GM19239 (cell line): ENCODE measurements around the gene ADAM10.

Experiments
- DNase-seq: peaks from one replicate; pipeline ENCODE4 v3.0.0; 2011; ENCODE audit warnings: low spot score; ENCODE audit not compliant: insufficient read length
- FAIRE-seq: peaks from 2 replicates; lab custom pipeline; 2011; peaks lifted over from hg19 to GRCh38; lab: Jason Lieb, UNC

Gene ADAM10

DNA sequence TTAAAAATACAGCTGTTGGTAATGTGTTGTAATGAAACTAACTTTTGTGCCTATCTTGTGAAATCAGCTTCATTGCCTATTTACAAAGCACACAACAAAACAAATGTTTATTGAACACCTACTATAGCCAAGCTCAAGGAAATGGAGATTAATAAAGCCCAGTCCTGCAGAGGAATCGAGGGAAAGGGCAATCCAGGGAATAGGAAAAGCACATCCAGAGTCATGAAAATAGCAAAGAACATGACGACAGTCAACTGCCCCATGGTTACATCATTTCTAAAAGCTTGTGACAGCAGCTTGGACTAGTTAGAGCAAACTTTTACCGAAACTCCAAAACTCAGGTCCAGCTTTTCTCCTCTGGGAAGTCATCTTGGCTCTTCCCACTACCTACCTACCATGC, 160.5 kb downstream of the ADAM10 start:
- no peak for FAIRE-seq
- DNase-seq = no peak

DNA sequence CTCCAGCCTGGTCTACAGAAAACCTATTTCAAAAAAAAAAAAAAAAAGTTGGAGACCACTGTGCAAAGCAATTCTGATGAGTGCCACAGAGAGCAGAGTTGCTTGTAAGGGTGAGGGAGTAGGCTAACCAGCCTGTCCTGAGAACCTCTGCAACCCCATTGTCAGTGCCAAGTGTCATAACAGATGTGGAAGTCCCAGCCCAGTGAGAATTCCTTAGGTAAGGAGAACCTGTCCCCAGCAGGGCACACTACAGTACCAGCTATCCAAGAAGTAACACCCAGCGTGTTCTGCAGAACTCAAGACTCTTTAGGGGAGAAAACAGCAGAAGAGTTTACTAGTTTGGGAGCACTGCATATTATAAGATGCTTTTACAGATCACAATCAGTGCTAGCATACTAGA, 161.4 kb downstream of the ADAM10 start:
- no peak for FAIRE-seq
- DNase-seq = no peak

DNA sequence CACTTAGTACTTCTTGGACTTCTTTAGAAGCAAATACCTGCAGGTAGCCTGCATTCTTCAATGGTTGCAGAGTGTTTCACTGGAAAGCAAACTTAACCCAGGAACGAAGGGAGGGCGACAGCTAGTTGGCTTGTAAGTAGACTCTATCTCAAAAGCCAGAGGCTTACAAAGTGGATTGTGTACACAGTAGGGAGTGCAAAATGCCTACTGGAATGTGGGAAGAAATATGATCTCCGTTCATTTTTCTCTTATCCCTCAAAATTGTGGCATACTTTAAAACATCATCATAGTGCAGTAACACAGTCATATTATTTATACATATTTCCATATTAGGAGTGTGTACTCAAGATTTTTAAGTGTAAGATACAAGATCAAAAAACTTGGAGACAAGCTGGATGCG, 162.0 kb downstream of the ADAM10 start:
- peak; percentile 31 for FAIRE-seq
- DNase-seq = no peak

DNA sequence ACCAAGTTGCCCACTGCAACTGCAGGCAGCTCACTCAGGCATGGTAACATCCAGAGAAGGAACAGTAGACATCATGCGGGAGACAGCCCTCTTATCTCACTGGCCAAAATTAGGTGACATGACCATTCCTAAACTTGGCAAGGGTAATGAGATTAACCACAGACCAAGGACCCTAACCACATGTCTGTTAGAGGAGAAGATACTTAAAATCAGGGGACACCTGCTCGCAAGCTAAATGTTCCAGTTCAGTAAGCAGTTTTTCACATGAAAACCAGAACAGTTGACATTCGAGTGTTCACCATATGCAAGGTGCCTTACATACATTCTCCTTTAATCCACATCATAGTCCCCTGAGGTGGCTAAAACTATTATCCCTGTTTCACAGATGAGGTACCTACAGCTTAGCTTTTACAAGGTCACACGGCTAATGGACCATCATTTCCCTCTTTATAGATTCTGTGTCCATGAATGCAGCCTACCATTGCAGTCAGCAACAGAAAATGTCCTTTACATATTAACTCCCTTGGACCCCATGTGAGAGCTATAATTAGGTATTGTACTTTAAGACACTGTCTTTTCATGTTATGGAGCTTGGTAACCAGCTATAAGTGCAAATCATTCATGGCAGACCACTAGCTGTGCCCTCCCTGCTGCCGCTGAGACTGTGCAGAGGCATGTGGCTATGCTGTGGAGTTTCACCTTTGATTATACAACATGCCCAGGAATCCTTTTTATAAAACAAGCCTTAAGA, 163.6 kb downstream of the ADAM10 start:
- FAIRE-seq (peak; percentile 99), DNase-seq (peak; percentile 10)

DNA sequence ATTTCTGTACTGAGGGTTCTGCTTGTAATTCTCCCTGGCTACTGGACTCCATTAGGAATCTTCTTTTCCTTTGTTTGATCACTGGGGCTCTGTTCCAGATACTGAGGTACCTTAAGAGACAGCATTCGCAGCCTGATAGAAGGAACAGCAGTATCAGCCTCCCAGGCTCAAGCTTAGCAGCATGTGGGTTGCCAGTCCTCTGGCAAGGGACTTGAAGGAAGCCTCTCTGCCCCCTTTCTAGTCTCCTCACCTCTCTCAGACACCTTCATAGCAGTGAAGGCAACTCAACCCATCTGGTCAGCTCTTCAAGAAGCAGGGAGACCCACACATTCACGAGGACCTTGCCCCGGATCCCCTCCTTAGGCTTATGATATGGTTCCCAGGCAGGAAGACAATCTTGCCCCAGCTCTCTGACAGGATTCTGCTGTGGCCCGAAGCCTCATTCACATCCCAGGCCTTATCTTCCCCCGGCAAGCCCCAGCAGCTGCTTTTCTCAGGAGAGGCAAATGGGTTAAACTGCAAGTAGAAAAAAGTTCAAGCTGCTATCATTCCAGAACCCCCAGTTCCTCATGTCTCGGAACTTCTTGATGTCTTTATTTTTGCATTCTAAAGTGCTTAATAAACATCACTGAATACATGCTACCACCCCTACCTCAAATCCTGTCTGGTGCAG, 164.6 kb downstream of the ADAM10 start:
- DNase-seq = no peak
- no peak for FAIRE-seq

DNA sequence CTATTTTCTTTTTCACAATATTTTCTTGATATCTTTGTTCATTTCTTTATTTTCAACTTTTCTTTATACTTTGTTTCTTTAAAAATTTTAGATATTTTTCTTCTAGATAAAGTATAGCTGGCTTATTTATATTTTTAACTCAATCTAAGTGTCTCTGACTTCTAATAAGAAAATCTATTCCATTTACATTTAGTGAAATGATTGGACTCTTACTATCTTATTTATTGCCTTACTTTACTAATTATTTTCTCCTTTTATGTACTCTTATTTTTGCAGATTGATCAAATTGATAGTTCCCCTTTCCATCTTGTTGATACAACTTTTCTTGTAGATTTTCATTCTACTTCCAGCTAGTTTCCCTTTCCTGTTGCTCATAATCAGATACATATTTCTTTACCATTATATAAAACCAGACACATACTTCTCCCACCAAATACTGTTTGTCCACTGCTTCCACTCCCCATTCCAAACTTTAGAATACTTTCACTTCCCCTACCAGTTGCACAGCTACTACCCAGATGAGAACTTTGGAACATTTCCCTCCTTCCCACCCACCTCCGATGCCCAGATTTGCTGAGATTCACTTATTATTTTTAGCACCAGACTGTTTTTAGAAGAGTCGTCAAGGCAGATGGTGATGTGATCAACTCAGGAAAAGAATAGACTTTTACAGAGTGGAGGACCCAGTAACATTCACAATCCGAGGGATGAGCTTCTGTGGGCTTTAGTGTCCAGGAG, 166.2 kb downstream of the ADAM10 start:
- DNase-seq (no peak), FAIRE-seq (no peak)

DNA sequence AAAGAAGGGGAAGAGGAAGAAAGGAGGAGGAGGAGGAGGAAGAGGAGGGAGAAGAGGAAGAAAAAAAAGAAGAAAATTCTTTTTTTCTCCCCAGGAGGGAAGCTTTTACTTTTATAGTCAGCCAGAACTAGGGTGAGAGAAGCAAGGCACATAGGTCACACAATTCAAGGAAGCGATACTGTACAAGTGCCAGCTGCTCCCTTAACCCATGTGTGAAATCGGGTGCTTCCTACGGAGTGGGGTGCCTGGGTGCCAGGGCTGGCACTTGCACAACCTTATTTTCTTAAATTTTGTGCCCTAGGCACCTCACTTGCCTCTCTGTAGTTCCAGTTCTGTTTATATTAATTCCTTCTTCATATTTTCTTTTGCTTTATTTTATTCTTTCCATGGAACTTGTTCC, 167.3 kb downstream of the ADAM10 start:
- FAIRE-seq = no peak

DNA sequence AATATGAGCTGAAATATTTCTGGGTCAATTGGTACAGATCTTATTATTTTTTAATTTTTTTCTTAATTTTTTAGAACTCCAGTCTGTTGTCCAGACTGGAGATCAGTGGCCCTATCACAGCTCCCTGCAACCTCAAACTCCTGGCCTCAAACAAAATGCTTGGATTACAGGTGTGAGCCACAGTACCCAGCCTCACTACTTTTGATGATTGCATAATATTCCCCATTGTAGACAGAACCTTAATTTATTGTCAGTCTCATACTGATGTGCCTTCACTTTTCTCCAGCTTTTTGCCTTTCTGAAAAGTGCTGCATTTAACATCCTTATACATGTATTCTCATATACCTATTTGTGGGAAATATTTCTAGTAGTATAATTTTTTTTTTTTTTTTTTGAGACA, 172.8 kb downstream of the ADAM10 start:
- no peak for FAIRE-seq
- no peak for DNase-seq

More for the DNA sequence above, 167.3 kb downstream of the ADAM10 start:
- DNase-seq = no peak

DNA sequence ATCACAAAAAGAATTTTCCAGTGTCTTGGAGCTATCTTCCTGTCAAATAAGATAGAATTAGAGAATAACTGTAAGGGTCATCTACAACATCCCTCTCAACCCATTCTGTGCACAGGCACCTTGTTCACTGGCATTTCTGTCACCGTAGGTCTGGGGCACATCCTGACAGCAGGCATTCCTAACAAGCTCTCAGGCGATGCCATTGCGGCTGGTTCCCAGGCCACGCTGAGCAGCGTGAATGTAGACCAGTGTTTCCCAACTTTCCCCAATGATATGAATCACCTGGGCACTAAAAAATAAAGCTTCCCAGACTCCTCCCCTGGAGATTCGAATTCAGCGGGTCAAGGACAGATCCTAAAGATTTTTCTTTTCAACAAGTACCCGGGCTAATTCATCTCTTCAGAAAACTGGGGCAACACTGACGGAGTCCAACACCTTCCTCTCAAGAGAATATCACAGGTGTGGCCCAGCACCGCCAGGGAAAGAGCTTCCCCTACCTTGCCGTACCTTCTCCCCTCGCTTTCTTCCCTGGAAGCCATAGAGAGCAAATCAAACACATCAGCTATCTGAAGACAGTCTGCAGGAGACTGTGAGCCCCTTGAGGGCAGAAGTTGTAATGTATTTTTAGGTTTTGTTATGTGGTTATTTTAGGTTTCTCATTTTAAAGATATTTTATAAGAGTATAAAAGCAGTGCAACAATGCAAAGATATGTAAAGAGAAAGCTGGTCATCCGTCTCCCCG, 174.3 kb downstream of the ADAM10 start:
- DNase-seq = no peak
- FAIRE-seq = no peak

DNA sequence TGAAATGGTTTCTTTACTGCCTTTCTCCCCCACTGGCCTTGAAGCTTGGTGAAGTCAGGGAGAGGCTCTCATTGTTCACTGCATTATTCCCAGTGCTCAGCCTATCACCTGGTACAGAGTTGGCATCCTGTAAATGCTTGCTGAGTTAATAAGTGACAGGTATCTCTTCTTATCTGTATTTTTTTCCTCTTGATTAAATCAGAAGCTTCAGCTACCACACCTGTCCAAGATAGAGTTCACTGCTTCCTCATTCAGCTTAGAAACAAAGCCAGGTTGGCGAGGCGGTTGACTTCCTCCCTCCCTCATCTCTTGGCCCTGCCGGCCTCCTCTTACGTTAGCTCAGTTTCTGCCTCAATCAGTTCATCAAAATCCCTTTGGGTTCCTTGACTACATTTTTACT, 174.9 kb downstream of the ADAM10 start:
- DNase-seq = no peak
- FAIRE-seq = no peak

DNA sequence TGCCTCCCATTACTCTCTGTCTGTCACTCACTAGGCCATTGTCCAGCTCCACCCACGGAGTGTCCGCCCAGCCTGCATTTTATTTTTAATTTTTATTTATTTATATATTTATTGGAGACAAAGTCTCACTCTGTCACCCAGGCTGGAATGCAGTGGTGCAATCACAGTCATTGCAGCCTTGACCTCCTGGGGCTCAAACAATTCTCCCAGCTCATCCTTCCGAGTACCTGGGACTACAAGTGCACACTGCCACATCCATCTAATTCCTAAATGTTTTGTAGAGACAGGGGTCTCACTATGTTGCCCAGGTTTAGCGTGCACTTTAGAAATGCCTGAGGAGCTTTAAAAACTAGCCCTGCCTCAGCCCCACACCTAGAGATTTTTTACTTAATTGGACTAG, 176.2 kb downstream of the ADAM10 start:
- no peak for FAIRE-seq
- DNase-seq = no peak

DNA sequence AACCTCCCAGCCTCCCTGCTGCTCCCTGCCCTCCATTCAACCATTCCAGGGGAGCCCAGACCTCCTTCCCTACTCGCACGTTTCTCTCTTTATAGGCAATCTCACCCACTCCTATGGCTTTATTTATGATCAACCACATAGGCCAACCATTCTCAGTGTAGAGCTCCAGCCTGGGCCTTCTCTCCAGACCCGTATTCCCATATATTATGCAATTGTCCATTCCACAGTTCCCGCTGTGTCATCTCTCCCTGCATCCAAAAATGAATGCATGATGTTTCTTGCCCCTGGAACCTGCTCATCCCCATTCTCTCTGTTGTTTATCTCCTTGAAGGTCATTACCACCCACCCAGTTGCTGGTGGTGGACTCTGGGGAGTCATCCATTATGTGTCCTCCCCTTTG, 177.0 kb downstream of the ADAM10 start:
- DNase-seq (no peak), FAIRE-seq (no peak)

DNA sequence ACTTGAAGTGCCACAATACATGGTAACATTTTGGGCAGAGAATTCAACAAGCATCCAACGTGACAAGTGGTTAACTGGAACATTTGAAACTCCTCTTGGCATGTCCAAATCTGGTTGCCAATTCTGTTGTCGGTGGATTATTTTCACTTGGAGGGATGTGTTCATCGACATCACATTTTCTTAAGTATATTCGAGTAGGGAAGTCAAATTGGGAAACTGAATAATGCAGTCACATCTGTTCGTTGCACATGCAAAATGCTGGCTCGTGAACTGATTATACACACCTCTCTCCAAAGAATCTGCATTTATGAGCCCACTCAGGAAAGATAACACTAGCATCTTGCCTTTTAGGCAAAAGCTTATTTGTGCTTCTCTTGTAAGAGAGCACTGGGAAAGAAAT, 178.0 kb downstream of the ADAM10 start:
- FAIRE-seq (no peak), DNase-seq (no peak)

DNA sequence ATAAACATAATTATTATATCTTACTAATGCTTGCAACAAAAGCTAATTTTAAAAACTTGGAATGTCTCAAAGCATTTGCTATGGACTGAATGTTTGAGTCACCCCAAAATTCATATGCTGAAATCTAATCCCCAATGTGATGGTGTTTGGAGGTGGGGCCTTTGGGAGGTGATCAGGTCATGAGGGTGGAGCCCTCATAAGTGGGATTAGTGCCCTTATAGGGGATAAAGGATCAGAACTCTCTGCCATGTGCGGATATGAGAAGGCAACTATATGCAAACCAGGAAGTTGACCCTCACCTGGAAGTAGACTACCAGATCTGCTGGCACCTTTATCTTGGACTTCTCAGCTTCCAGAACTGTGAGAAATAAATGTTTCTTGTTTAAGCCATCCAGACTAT, 180.1 kb downstream of the ADAM10 start:
- DNase-seq (no peak), FAIRE-seq (no peak)

DNA sequence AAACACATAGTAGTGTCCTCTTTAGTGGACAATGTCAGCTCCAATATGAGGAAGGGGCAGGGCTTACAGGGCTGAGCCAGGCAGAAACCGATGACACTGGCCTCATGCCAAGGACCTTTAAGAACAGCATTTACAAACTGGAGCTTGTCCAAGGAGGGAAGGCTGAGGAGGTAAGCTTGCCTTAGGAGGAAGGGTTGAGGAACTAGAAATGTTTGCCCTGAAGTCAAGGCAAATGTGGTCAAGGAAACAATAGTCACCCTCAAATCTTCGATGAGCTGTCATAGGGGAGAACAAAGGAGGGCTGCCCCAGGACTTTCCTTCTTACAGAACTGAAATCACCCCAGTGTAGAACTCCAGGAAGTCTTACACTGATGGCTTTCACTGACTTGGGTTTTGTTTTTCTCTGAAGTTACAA, 181.3 kb downstream of the ADAM10 start:
- no peak for FAIRE-seq

DNA sequence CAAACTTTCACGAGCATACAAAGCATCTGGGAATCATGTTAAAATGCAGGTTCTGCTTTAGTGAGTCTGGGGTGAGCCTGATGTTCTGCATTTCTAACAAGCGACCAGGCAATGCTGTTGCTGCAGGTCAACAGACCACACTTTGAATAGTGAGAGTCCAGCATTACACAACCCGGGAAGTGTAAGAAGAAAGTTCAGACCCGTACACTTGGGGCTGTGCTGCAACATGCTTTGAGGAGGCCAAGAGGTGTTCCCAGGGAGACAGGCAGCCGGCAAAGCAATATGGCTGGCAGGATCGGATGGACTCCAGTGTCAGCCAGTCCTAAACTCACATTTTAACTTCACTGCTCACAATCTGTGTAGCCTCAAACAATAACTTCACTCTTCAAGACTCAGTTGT, 183.5 kb downstream of the ADAM10 start:
- FAIRE-seq (no peak), DNase-seq (no peak)

More for the DNA sequence above, 181.3 kb downstream of the ADAM10 start:
- no peak for DNase-seq

DNA sequence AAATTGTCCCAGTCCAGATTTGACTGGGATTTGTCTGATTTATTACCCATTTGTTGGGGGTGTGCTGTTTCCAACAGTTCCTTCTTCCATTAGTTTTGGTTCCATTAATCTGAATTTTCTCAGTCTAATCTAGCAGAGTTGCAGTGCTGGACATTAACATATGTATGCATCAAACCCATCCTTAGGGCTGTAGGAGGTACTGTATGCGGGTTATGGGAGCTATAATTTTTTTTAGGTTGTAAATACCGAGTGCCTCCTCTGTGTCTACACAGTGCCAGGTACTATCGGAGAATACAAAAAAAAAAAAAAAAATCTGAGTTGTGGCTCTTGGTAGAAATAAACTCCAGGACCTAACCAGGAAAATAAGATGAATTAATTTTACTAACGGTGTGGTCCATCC, 183.9 kb downstream of the ADAM10 start:
- FAIRE-seq = no peak

DNA sequence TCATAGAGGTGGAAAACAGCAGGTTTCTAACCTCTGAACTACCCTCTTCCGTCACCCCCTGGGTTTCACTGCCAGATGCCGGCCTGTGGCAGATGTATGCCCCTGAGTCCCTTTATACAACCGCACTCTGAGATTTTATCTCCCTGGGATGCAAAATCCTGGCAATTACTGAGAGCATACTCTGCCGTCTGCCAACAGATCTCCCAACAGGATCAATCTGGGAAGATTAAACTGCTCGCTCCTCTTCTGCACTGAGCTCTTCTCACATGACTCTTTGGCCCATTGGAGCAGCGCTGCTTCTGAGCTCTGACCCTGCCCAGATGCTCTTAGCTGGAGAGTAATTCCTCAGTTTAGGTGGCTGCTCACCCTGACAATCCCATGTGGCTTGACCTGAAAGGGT, 184.5 kb downstream of the ADAM10 start:
- DNase-seq (no peak), FAIRE-seq (no peak)

More for the DNA sequence above, 183.9 kb downstream of the ADAM10 start:
- no peak for DNase-seq

DNA sequence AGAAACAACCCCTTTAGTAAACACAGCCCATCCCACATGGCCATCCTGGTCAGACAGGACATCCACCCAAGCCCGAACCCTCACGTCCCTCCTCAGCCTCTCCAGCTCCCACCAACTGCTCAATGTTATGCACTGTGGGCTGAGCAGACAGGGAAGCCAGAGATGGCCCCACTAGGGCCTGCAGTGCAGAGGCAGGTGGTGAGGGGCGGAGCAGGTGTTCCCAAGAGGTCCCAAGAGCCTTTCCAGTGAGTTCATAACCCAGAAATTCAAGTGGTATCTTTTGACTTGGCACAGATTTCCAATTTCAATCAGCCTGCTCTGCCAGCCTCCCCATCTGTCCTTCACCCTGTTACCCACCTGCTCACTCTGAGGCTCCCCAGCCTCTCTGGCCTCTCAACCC, 187.4 kb downstream of the ADAM10 start:
- FAIRE-seq = no peak
- DNase-seq = no peak

DNA sequence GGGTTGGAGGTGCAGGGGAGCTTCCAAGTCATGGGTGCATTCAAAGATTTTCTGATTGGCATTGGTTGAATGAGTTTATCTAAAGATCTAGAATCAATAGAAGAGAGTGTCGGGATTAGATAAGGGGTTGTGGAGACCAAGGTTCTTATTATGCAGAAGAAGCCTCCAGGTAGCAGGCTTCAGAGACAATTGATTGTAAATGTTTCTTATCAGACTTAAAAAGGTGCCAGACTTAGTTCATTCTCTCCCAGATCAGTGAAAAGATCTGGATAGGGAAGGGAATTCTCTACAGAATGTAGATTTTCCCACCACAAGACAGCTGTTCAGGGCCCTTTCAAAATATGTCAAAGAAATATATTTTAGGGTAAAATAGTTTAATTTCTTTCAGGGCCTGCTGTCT, 188.2 kb downstream of the ADAM10 start:
- DNase-seq = no peak
- FAIRE-seq = no peak
